Stimulated activated CD4-positive, alpha-beta T cell treated with anti-CD3 and anti-CD28 coated beads, Interleukin-12 subunit alpha, Interleukin-12 subunit beta, amount 100 ng/mL, for 48 hours (primary cell): ENCODE data around the gene ZNF423.
"Not testable (repeated sequence)": the region's sequence is repeated elsewhere in the genome, so short reads cannot be mapped to it uniquely, and the experiment has no call there.

Source experiments
- DNase-seq, 3 donors: peaks; one replicate each; pipeline ENCODE4 v3.0.0-alpha.2; 2020; ENCODE audit warnings: low read depth in 2 of 3, low spot score in 1 of 3

The ZNF423 gene

GRCh38 chr16:49855822-49856671 is at the start of gene ZNF423:
TSS of gene ZNF423 (minus strand) at chr16:49856112. CDS start at chr16:49855774, 338 bp downstream.
- no peak for DNase-seq

- no peak for DNase-seq
Measured at GRCh38 chr16:49904348-49905062, 48.6 kb upstream of the ZNF423 start.

- DNase-seq: no peak
Measured at GRCh38 chr16:49902908-49903307, 47.0 kb upstream of the ZNF423 start.

- no peak for DNase-seq
Measured at GRCh38 chr16:49901711-49902110, 45.8 kb upstream of the ZNF423 start.

- no peak for DNase-seq
Measured at GRCh38 chr16:49900875-49901274, 45.0 kb upstream of the ZNF423 start.

- no peak for DNase-seq
Measured at GRCh38 chr16:49899991-49900695, 44.2 kb upstream of the ZNF423 start.

GRCh38 chr16:49896447-49896964 is 40.6 kb upstream of the ZNF423 start:
- no peak for DNase-seq

- DNase-seq: peak; percentile 3 to 13 (median 11)
Measured at GRCh38 chr16:49890876-49891275, 35.0 kb upstream of the ZNF423 start.

GRCh38 chr16:49889725-49890397 is 33.9 kb upstream of the ZNF423 start:
- DNase-seq: no peak

- no peak for DNase-seq
Measured at GRCh38 chr16:49886554-49887094, 30.7 kb upstream of the ZNF423 start.

GRCh38 chr16:49884033-49885015 is 28.4 kb upstream of the ZNF423 start:
- no peak for DNase-seq

GRCh38 chr16:49883076-49884014 is 27.4 kb upstream of the ZNF423 start:
- DNase-seq: no peak

- no peak for DNase-seq
Measured at GRCh38 chr16:49881890-49882289, 26.0 kb upstream of the ZNF423 start.

GRCh38 chr16:49878540-49878939 is 22.6 kb upstream of the ZNF423 start:
- DNase-seq: not testable (repeated sequence)

GRCh38 chr16:49876716-49877129 is 20.8 kb upstream of the ZNF423 start:
- peak in 1 of 3 donors; percentile 34 for DNase-seq

GRCh38 chr16:49875806-49876715 is 20.1 kb upstream of the ZNF423 start:
- DNase-seq: no peak

- DNase-seq: no peak
Measured at GRCh38 chr16:49874613-49875237, 18.8 kb upstream of the ZNF423 start.
